Mammary epithelial cell (primary cell): ENCODE data around the gene SERPINB13.

Experiments used
- EZH2 ChIP-seq: IDR thresholded peaks from 2 replicates; pipeline ENCODE4 v1.6.1; 2012; ENCODE audit warnings: low read length, inconsistent platforms, borderline replicate concordance
- TF ChIP-seq, protein P1 (sequence below), 2 donors: IDR thresholded peaks in 1 of 2; conservative IDR thresholded peaks in 1 of 2; 2 replicates each; pipeline ENCODE4 v1.5.1; 2011 to 2012; ENCODE audit warnings: inconsistent platforms in 2 of 2, low read length in 2 of 2, mild to moderate bottlenecking in 2 of 2, control low read depth in 1 of 2, low read depth in 1 of 2; ENCODE audit not compliant: insufficient read depth in 1 of 2; ENCODE audit errors: extremely low read depth in 1 of 2

DNA sequence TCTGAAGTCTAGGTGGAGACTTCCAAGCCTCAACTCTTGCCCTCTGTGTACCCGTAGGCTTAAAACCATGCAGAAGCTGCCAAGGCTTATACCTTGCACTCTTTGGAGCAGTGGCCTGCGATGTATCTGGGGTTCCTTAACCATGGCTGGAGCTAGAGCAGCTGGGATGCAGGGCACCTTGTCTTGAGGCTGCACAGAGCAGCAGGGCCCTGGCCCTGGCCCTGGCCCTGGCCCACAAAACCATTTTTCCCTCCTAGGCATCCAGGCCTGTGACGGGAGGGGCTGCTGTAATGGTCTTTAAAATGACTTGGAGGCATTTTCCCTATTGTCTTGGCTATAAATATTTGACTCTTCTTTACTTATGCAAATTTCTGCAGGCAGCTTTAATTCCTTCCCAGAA, 37.7 kb downstream of the SERPINB13 start:
- TF ChIP-seq, protein P1, sequence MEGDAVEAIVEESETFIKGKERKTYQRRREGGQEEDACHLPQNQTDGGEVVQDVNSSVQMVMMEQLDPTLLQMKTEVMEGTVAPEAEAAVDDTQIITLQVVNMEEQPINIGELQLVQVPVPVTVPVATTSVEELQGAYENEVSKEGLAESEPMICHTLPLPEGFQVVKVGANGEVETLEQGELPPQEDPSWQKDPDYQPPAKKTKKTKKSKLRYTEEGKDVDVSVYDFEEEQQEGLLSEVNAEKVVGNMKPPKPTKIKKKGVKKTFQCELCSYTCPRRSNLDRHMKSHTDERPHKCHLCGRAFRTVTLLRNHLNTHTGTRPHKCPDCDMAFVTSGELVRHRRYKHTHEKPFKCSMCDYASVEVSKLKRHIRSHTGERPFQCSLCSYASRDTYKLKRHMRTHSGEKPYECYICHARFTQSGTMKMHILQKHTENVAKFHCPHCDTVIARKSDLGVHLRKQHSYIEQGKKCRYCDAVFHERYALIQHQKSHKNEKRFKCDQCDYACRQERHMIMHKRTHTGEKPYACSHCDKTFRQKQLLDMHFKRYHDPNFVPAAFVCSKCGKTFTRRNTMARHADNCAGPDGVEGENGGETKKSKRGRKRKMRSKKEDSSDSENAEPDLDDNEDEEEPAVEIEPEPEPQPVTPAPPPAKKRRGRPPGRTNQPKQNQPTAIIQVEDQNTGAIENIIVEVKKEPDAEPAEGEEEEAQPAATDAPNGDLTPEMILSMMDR (conservative IDR thresholded peaks at IDR 0.05 in 1 of 2, IDR thresholded peaks at IDR 0.05 in 1 of 2; ENCODE audit: extremely low read depth in 1 of 2, insufficient read depth in 1 of 2, low read depth in 1 of 2, low read length in 2 of 2), result no peak
- no peak for TF ChIP-seq EZH2
